SK-N-SH (cell line): ENCODE measurements around the gene HRCT1. TPM values are rescaled to one million over a fixed set of nuclear protein-coding genes. Genes with fewer than 3 reads are reported as not detected.

ENCODE experiments used
- CTCF ChIA-PET: fragments of 300-600, 350-600 bp; formaldehyde crosslinking; extraction: SDS; loops from one replicate; lab custom pipeline; 2021; lab: Yijun Ruan, JAX
- POLR2A ChIA-PET: fragments of 350-600 bp; sonication (Branson Sonifier 250); formaldehyde crosslinking; extraction: SDS; loops from one replicate; lab custom pipeline; 2020; ENCODE audit warnings: antibody characterized with exemption, inconsistent platforms; lab: Yijun Ruan, JAX
- DNase-seq: peaks from one replicate; pipeline ENCODE4 v3.0.0; 2012
- H2AFZ ChIP-seq: fragments of 200-600 bp; sonication (generic); 2 replicates; pipeline ENCODE4 v1.8.1; 2016; ENCODE audit warnings: antibody characterized with exemption, mild to moderate bottlenecking, low read depth
- H3F3A ChIP-seq: fragments of 200-600 bp; sonication (generic); replicated peaks from 2 replicates; pipeline ENCODE3; 2016; ENCODE audit warnings: antibody characterized with exemption, mild to moderate bottlenecking; ENCODE audit not compliant: insufficient read depth
- H3K27ac ChIP-seq, 2 experiments: fragments of 200-500 bp in 1 of 2; fragments of 200-600 bp in 1 of 2; sonication (Bioruptor generic) in 1 of 2; sonication (generic), shearing (Covaris generic) in 1 of 2; 2 replicates each; pipeline versions ENCODE4 v1.5.1 to v1.6.1; 2014 to 2016; ENCODE audit warnings: low read depth in 2 of 2, inconsistent platforms in 1 of 2, low read length in 1 of 2, mild to moderate bottlenecking in 1 of 2, mixed read lengths in 1 of 2
- H3K27me3 ChIP-seq: fragments of 200-600 bp; sonication (generic), shearing (Covaris generic); 2 replicates; pipeline ENCODE4 v1.6.1; 2016; ENCODE audit warnings: mixed run types; ENCODE audit not compliant: insufficient read depth
- H3K36me3 ChIP-seq, 2 experiments: fragments of 200-500 bp in 1 of 2; fragments of 200-600 bp in 1 of 2; sonication (Bioruptor generic) in 1 of 2; sonication (generic) in 1 of 2; replicated peaks in 1 of 2; 2 replicates each; pipeline versions ENCODE3 to v1.5.1; 2014 to 2016; ENCODE audit warnings: low read length in 1 of 2, mild to moderate bottlenecking in 1 of 2; ENCODE audit not compliant: insufficient read depth in 2 of 2, control insufficient read depth in 1 of 2
- H3K4me1 ChIP-seq, 2 experiments: fragments of 200-500 bp in 1 of 2; fragments of 200-600 bp in 1 of 2; sonication (Bioruptor generic) in 1 of 2; sonication (generic), shearing (Covaris generic) in 1 of 2; 2 replicates each; pipeline versions ENCODE4 v1.5.1 to v1.6.1; 2014 to 2016; ENCODE audit warnings: low read depth in 1 of 2, low read length in 1 of 2, mixed run types in 1 of 2; ENCODE audit not compliant: insufficient read depth in 2 of 2, control insufficient read depth in 1 of 2
- H3K4me2 ChIP-seq: fragments of 200-600 bp; sonication (generic), shearing (Covaris generic); 2 replicates; pipeline ENCODE4 v1.6.1; 2017; ENCODE audit warnings: mixed run types
- H3K4me3 ChIP-seq, 2 experiments: fragments of 200-500 bp in 1 of 2; fragments of 200-600 bp in 1 of 2; sonication (Bioruptor generic) in 1 of 2; sonication (generic), shearing (Covaris generic) in 1 of 2; 2 replicates each; pipeline versions ENCODE4 v1.5.1 to v1.8.1; 2014 to 2016; ENCODE audit warnings: low read depth in 2 of 2, inconsistent platforms in 1 of 2, low read length in 1 of 2, mild to moderate bottlenecking in 1 of 2, mixed read lengths in 1 of 2, moderate library complexity in 1 of 2
- H3K79me2 ChIP-seq: fragments of 200-600 bp; sonication (generic); 2 replicates; pipeline ENCODE4 v1.8.1; 2017; ENCODE audit warnings: mild to moderate bottlenecking; ENCODE audit not compliant: insufficient read depth
- H3K9ac ChIP-seq: fragments of 200-600 bp; sonication (generic); 2 replicates; pipeline ENCODE4 v1.6.1; 2017; ENCODE audit warnings: mixed run types
- H3K9me2 ChIP-seq: fragments of 200-600 bp; sonication (generic); 2 replicates; pipeline ENCODE4 v1.6.1; 2017; ENCODE audit warnings: mixed run types
- H3K9me3 ChIP-seq: fragments of 200-600 bp; sonication (generic); 2 replicates; pipeline ENCODE4 v1.6.1; 2017; ENCODE audit warnings: mixed run types, mild to moderate bottlenecking, moderate library complexity
- H4K20me1 ChIP-seq: fragments of 200-600 bp; sonication (generic); 2 replicates; pipeline ENCODE4 v1.6.1; 2017; ENCODE audit warnings: mild to moderate bottlenecking, mixed run types; ENCODE audit not compliant: insufficient read depth
- EP300 ChIP-seq, 2 experiments: IDR thresholded peaks; 2 replicates each; pipeline versions ENCODE4 v1.4.0 to v1.6.1; 2012; ENCODE audit warnings: borderline replicate concordance in 1 of 2, low read depth in 1 of 2, low read length in 1 of 2
- FOSL2 ChIP-seq: IDR thresholded peaks from 2 replicates; pipeline ENCODE4 v1.4.0; 2012; ENCODE audit warnings: low read depth, mild to moderate bottlenecking, moderate library complexity, borderline replicate concordance
- FOXJ3 ChIP-seq: sonication (generic); formaldehyde crosslinking; IDR thresholded peaks from 2 replicates; pipeline ENCODE4 v1.5.1; 2020; ENCODE audit warnings: mild to moderate bottlenecking, missing genetic modification reagents
- FOXM1 ChIP-seq: IDR thresholded peaks from 2 replicates; pipeline ENCODE4 v1.4.0; 2012; ENCODE audit warnings: low read depth, mild to moderate bottlenecking
- GATA2 ChIP-seq: sonication (generic); formaldehyde crosslinking; IDR thresholded peaks from 2 replicates; pipeline ENCODE4 v1.5.0; 2020; ENCODE audit warnings: mild to moderate bottlenecking, missing genetic modification reagents
- IRF3 ChIP-seq: fragments of 150-350 bp; IDR thresholded peaks from 2 replicates; pipeline ENCODE4 v1.6.1; 2016; ENCODE audit warnings: mild to moderate bottlenecking, low read depth, low read length
- MAX ChIP-seq: IDR thresholded peaks from 2 replicates; pipeline ENCODE4 v1.4.0; 2012; ENCODE audit warnings: low read depth
- MEF2A ChIP-seq: IDR thresholded peaks from 2 replicates; pipeline ENCODE4 v1.4.0; 2012; ENCODE audit warnings: low read depth, borderline replicate concordance
- NRF1 ChIP-seq: IDR thresholded peaks from 2 replicates; pipeline ENCODE4 v1.6.1; 2012; ENCODE audit warnings: low read depth, mild to moderate bottlenecking, low read length
- POLR2AphosphoS5 ChIP-seq: IDR thresholded peaks from 2 replicates; pipeline ENCODE4 v1.6.1; 2012; ENCODE audit warnings: low read depth, low read length
- RAD21 ChIP-seq: IDR thresholded peaks from 2 replicates; pipeline ENCODE4 v1.6.1; 2012; ENCODE audit warnings: mild to moderate bottlenecking, low read length
- RCOR1 ChIP-seq: fragments of 150-350 bp; IDR thresholded peaks from 2 replicates; pipeline ENCODE4 v1.6.1; 2017; ENCODE audit warnings: antibody characterized with exemption, low read length
- TCF12 ChIP-seq: IDR thresholded peaks from 2 replicates; pipeline ENCODE4 v1.4.0; 2012
- YY1 ChIP-seq: IDR thresholded peaks from 2 replicates; pipeline ENCODE4 v1.4.0; 2012; ENCODE audit warnings: low read depth, mild to moderate bottlenecking
- WGBS: methylation state at CpG from one replicate; pipeline ENCODE4 v1.1.6; 2017; ENCODE audit warnings: low lambda C conversion rate; 5-methylcytosine and 5-hydroxymethylcytosine counted together
- polyA plus RNA-seq, 3 experiments: library from polyadenylated mRNA; depleted of rRNA; stranded (reverse); fragments of >200 nt; gene quantifications; 2 replicates each; pipeline ENCODE4 v1.2.3, GENCODE V29; 2012

Gene HRCT1
- polyA plus RNA-seq, 1 of the 3 experiments (the other 2 are of a cell fraction): 3.0 TPM

- no peaks in the 10 kb centered on the region for H3K9me2 ChIP-seq
- H3K27ac ChIP-seq: no peak overlapping the region
- no peaks in the 10 kb centered on the region for H3K36me3 ChIP-seq
- peaks cover 0 to 2% of the 10 kb centered on the region in 2 experiments; a peak in 1 of 4 replicates for H3K4me1 ChIP-seq
- TF ChIP-seq FOSL2: no peak
- no peak for TF ChIP-seq POLR2AphosphoS5
- no peak for TF ChIP-seq FOXM1
- TF ChIP-seq IRF3: no peak
- no peak for TF ChIP-seq MAX
- no peak for TF ChIP-seq RCOR1
- no peak for TF ChIP-seq TCF12
- TF ChIP-seq EP300 (IDR thresholded peaks at IDR 0.05; ENCODE audit: borderline replicate concordance in 1 of 2, low read depth in 1 of 2, low read length in 1 of 2): no peak
- no peak for TF ChIP-seq MEF2A
- H4K20me1 ChIP-seq: no peaks in the 10 kb centered on the region
- H3K27me3 ChIP-seq: no peaks in the 10 kb centered on the region
- no peak overlapping the region for H3K4me2 ChIP-seq
- no peak for DNase-seq
- H2AFZ ChIP-seq: no peak overlapping the region
- ChIA-PET CTCF (interaction anchor here (0.8 to 8.8 kb wide), 5 partner anchors 13 to 81 kb away, joined by 3 to 94 read pairs (median 14); partner anchors contain the start of gene HRCT1), POLR2A (no interaction called here)
- H3K9me3 ChIP-seq: no peaks in the 10 kb centered on the region
- H3K4me3 ChIP-seq: no peak overlapping the region
- 74% methylated on average over 5 of the region's 5 CpGs for WGBS
- no peaks in the 10 kb centered on the region for H3K79me2 ChIP-seq
- no peaks in the 10 kb centered on the region for H3F3A ChIP-seq
- no peak overlapping the region for H3K9ac ChIP-seq
Observed at GRCh38 chr9:35942286-35942685, 36.3 kb downstream of the HRCT1 start.

- ChIA-PET POLR2A (no interaction called here), CTCF (interaction anchor here (0.9 to 8.8 kb wide), 9 partner anchors 11 to 175 kb away, joined by 3 to 94 read pairs (median 7); partner anchors contain the start of gene HRCT1)
- peaks cover 0 to 2% of the 10 kb centered on the region in 2 experiments; a peak in 1 of 4 replicates for H3K4me1 ChIP-seq
- TF ChIP-seq FOXJ3 (CRISPR knock-in tag) (no peak), YY1 (no peak), NRF1 (no peak), RAD21 (no peak), GATA2 (CRISPR knock-in tag) (no peak), FOSL2 (no peak)
- H2AFZ ChIP-seq: peak overlapping the region; percentile 45; the same call in 1 of the 2 replicates
- H3K79me2 ChIP-seq: no peaks in the 10 kb centered on the region
- H3K4me2 ChIP-seq: no peak overlapping the region
- H3K36me3 ChIP-seq: no peaks in the 10 kb centered on the region
- H3K9me2 ChIP-seq: no peaks in the 10 kb centered on the region
- no peaks in the 10 kb centered on the region for H4K20me1 ChIP-seq
- H3K27me3 ChIP-seq: no peaks in the 10 kb centered on the region
- H3K27ac ChIP-seq: no peak overlapping the region
- no peak overlapping the region for H3K9ac ChIP-seq
- no peaks in the 10 kb centered on the region for H3F3A ChIP-seq
- no peak for DNase-seq
- no peaks in the 10 kb centered on the region for H3K9me3 ChIP-seq
- no peak overlapping the region for H3K4me3 ChIP-seq
- WGBS: 94% methylated on average over 3 of the region's 3 CpGs
Observed at GRCh38 chr9:35944173-35944572, 38.2 kb downstream of the HRCT1 start.
